HUES6 (cell line): ENCODE results near the gene ADAMTS3.

Source experiments
- H3K27ac ChIP-seq: 2 replicates; pipeline ENCODE4 v1.7.0; 2013; ENCODE audit warnings: low read depth, mild to moderate bottlenecking, low read length, inconsistent platforms
- H3K27me3 ChIP-seq: 2 replicates; pipeline ENCODE4 v1.6.1; 2013; ENCODE audit warnings: low read length; ENCODE audit not compliant: control insufficient read depth, insufficient read depth
- H3K36me3 ChIP-seq: 2 replicates; pipeline ENCODE4 v1.6.1; 2013; ENCODE audit warnings: low read length; ENCODE audit not compliant: control insufficient read depth, insufficient read depth
- H3K4me1 ChIP-seq: 2 replicates; pipeline ENCODE4 v1.6.1; 2013; ENCODE audit warnings: low read length; ENCODE audit not compliant: control insufficient read depth, insufficient read depth
- H3K4me3 ChIP-seq: 2 replicates; pipeline ENCODE4 v1.5.1; 2013; ENCODE audit warnings: low read depth, low read length
- H3K9ac ChIP-seq: one replicate; pipeline ENCODE4 v1.6.1; 2013; ENCODE audit warnings: mild to moderate bottlenecking, low read length
- H3K9me3 ChIP-seq: 2 replicates; pipeline ENCODE4 v1.6.1; 2013; ENCODE audit warnings: low read depth, low read length; ENCODE audit not compliant: control insufficient read depth, insufficient read depth

The ADAMTS3 gene

GRCh38 chr4:72569719-72570235 is 756 bp upstream of the ADAMTS3 start:
- peak overlapping the region; percentile 87 for H3K4me3 ChIP-seq

GRCh38 chr4:72567821-72568675 is 973 bp downstream of the ADAMTS3 start:
- H3K27ac ChIP-seq = no peak overlapping the region
- peak overlapping the region; percentile 87 for H3K4me3 ChIP-seq
- peak overlapping the region; percentile 53 for H3K9ac ChIP-seq

More at GRCh38 chr4:72569719-72570235, 756 bp upstream of the ADAMTS3 start:
- H3K9me3 ChIP-seq = no peaks in the 10 kb centered on the region
- peak overlapping the region; percentile 62; the same call in 1 of the 2 replicates for H3K27ac ChIP-seq
- H3K9ac ChIP-seq = peak overlapping the region; percentile 86
- H3K36me3 ChIP-seq = no peaks in the 10 kb centered on the region
- H3K27me3 ChIP-seq = no peaks in the 10 kb centered on the region; the same call in 1 of the 2 replicates
- peaks cover 17% of the 10 kb centered on the region for H3K4me1 ChIP-seq

DNA sequence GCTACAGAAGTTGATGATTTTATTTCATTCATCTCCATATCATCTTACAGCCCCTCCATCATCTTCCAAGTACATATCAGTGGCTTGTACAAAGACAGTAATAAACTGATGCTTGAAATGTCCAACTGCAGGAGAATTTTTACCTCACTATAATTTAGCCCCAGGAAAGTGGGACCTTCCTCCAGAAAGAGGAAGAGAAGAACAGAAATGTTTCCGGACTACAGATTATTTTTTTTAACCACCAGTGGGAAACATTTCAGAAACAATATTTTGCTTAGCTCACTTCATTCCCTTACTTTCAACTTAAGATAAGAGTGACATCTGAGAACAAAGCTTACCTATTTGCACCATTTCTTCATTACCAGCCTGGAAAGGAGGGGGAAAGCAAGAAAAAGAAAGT is 2.0 kb downstream of the ADAMTS3 start:
- no peaks in the 10 kb centered on the region for H3K9me3 ChIP-seq
- H3K4me3 ChIP-seq = peak overlapping the region; percentile 87
- peaks cover 17% of the 10 kb centered on the region for H3K4me1 ChIP-seq
- no peaks in the 10 kb centered on the region; the same call in 1 of the 2 replicates for H3K27me3 ChIP-seq
- no peak overlapping the region for H3K9ac ChIP-seq
- no peaks in the 10 kb centered on the region for H3K36me3 ChIP-seq
- no peak overlapping the region for H3K27ac ChIP-seq

More at GRCh38 chr4:72567821-72568675, 973 bp downstream of the ADAMTS3 start:
- H3K27me3 ChIP-seq = no peaks in the 10 kb centered on the region; the same call in 1 of the 2 replicates
- H3K36me3 ChIP-seq = no peaks in the 10 kb centered on the region
- peaks cover 17% of the 10 kb centered on the region for H3K4me1 ChIP-seq
- H3K9me3 ChIP-seq = no peaks in the 10 kb centered on the region

- 0 out of 2 replicates have a peak overlapping the region, but pooled peaks have one; percentile 87 for H3K4me3 ChIP-seq
- H3K27me3 ChIP-seq = no peaks in the 10 kb centered on the region; the same call in 1 of the 2 replicates
- no peak overlapping the region for H3K27ac ChIP-seq
Measured at GRCh38 chr4:72566464-72566972, 2.5 kb downstream of the ADAMTS3 start.

GRCh38 chr4:72564789-72565188 is 4.2 kb downstream of the ADAMTS3 start:
- H3K36me3 ChIP-seq = no peaks in the 10 kb centered on the region
- H3K9me3 ChIP-seq = no peaks in the 10 kb centered on the region
- no peak overlapping the region for H3K4me3 ChIP-seq
- H3K27ac ChIP-seq = no peak overlapping the region
- H3K27me3 ChIP-seq = no peaks in the 10 kb centered on the region; the same call in 1 of the 2 replicates
- peaks cover 13% of the 10 kb centered on the region for H3K4me1 ChIP-seq
- no peak overlapping the region for H3K9ac ChIP-seq

More at GRCh38 chr4:72566464-72566972, 2.5 kb downstream of the ADAMTS3 start:
- no peak overlapping the region for H3K9ac ChIP-seq
- peaks cover 17% of the 10 kb centered on the region for H3K4me1 ChIP-seq
- H3K36me3 ChIP-seq = no peaks in the 10 kb centered on the region
- no peaks in the 10 kb centered on the region for H3K9me3 ChIP-seq

DNA sequence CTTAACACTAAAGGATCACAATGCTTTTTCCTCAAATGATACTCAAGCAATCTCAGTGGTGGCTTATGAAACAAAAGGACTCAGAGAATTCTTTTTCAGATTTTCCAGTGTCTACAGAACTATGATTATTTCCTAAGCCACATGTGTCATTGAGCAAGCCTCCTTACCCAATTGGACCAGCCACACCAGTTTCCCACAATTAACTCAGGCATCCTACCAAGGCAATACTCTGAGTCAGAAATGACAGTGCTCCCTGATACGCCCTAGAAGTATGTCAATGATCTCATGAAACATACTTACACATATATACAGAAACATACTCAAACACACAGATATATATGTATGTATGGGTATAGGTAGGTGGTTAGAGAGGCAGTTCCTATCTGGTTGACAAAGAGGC is 4.8 kb downstream of the ADAMTS3 start:
- H3K27me3 ChIP-seq = no peaks in the 10 kb centered on the region
- no peak overlapping the region for H3K27ac ChIP-seq
- peaks cover 10% of the 10 kb centered on the region for H3K4me1 ChIP-seq
- H3K9ac ChIP-seq = no peak overlapping the region
- H3K9me3 ChIP-seq = no peaks in the 10 kb centered on the region
- H3K36me3 ChIP-seq = no peaks in the 10 kb centered on the region
- no peak overlapping the region for H3K4me3 ChIP-seq

GRCh38 chr4:72558655-72559054 is 10.4 kb downstream of the ADAMTS3 start:
- Histone ChIP-seq H3K27me3 (no peaks in the 10 kb centered on the region), H3K4me1 (no peaks in the 10 kb centered on the region), H3K9ac (no peak overlapping the region), H3K4me3 (no peak overlapping the region), H3K27ac (no peak overlapping the region), H3K36me3 (no peaks in the 10 kb centered on the region), H3K9me3 (no peaks in the 10 kb centered on the region)

DNA sequence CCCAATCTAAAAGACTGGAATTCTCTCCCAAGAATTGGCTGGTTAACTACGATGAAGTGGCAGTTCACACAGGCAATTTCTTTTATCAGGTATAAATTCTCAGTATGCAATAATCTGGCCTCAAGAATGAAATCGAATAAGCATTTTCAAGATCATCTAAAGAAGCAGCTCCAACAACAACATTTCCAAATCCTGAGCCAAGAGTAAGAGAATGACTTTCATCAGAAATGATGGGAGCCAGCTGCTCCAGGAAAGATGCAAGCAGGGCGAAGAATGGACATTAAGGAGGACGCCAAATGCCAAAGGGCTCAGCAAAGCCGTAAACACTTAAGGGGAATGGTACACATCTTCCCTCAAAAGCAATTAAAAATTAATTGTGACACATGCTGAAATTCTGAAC is 12.0 kb downstream of the ADAMTS3 start:
- Histone ChIP-seq H3K9me3 (no peaks in the 10 kb centered on the region), H3K27me3 (no peaks in the 10 kb centered on the region), H3K9ac (no peak overlapping the region), H3K4me3 (no peak overlapping the region), H3K27ac (no peak overlapping the region), H3K36me3 (no peaks in the 10 kb centered on the region), H3K4me1 (no peaks in the 10 kb centered on the region)

- no peaks in the 10 kb centered on the region for H3K36me3 ChIP-seq
- no peak overlapping the region for H3K4me3 ChIP-seq
- H3K27ac ChIP-seq = no peak overlapping the region
- H3K9me3 ChIP-seq = no peaks in the 10 kb centered on the region
- no peaks in the 10 kb centered on the region for H3K4me1 ChIP-seq
- no peaks in the 10 kb centered on the region for H3K27me3 ChIP-seq
- H3K9ac ChIP-seq = no peak overlapping the region
Measured at GRCh38 chr4:72555377-72555831, 13.6 kb downstream of the ADAMTS3 start.

GRCh38 chr4:72553540-72554337 is 15.3 kb downstream of the ADAMTS3 start:
- H3K36me3 ChIP-seq = no peaks in the 10 kb centered on the region
- no peak overlapping the region for H3K4me3 ChIP-seq
- no peaks in the 10 kb centered on the region for H3K27me3 ChIP-seq
- no peak overlapping the region for H3K9ac ChIP-seq
- no peaks in the 10 kb centered on the region for H3K4me1 ChIP-seq
- no peak overlapping the region for H3K27ac ChIP-seq
- no peaks in the 10 kb centered on the region for H3K9me3 ChIP-seq
